ENCODE results near the gene GDAP2.

- TF ChIP-seq CTCF (conservative IDR thresholded peaks at IDR 0.05; ENCODE audit: low read depth, low read length), result no peak
- no peak for TF ChIP-seq EZH2 (IDR thresholded peaks at IDR 0.05; ENCODE audit: borderline replicate concordance, low read depth, low read length, poor library complexity, severe bottlenecking)
Measured at GRCh38 chr1:117897551-117897950, 31.9 kb downstream of the GDAP2 start.
